Hematopoietic multipotent progenitor cell treated with erythropoietin and hydrocortisone succinate and interleukin-3 and kit ligand, for 4 days (in vitro differentiated cells): ENCODE measurements around the gene RBM17.
"Not testable (repeated sequence)": the region's sequence is repeated elsewhere in the genome, so short reads cannot be mapped to it uniquely, and the experiment has no call there.

Source experiments
- DNase-seq: peaks from one replicate; pipeline ENCODE4 v3.0.0-alpha.2; 2015

RBM17 gene

DNA sequence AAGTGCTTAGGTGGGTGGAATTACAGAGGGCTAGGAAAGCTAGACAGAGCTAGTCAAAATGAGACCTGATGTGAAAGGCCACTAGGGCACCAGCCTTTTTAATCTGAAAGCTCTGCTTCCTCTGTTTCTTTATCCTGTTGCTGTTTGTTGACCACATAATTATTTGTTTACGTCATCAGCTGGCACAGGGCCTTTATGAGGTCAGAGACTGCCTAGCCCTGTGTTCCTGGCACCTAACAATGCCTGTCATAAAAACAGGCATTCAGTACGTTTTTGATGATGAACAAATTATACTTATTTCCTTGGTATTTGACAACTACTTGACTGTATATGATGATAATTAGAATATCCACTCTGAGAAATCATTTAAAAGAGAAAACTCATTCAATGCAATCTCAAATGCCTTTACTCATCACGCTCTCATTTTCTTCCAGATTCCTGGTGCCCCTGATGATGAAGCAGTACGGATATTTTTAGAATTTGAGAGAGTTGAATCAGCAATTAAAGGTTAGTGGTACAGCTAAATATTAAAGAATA, 26.0 kb downstream of the RBM17 start:
- DNase-seq: no peak

DNA sequence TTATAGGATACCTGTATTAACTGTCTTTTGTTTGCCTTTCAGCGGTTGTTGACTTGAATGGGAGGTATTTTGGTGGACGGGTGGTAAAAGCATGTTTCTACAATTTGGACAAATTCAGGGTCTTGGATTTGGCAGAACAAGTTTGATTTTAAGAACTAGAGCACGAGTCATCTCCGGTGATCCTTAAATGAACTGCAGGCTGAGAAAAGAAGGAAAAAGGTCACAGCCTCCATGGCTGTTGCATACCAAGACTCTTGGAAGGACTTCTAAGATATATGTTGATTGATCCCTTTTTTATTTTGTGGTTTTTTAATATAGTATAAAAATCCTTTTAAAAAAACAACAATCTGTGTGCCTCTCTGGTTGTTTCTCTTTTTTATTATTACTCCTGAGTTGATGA, 26.6 kb downstream of the RBM17 start:
- no peak for DNase-seq

DNA sequence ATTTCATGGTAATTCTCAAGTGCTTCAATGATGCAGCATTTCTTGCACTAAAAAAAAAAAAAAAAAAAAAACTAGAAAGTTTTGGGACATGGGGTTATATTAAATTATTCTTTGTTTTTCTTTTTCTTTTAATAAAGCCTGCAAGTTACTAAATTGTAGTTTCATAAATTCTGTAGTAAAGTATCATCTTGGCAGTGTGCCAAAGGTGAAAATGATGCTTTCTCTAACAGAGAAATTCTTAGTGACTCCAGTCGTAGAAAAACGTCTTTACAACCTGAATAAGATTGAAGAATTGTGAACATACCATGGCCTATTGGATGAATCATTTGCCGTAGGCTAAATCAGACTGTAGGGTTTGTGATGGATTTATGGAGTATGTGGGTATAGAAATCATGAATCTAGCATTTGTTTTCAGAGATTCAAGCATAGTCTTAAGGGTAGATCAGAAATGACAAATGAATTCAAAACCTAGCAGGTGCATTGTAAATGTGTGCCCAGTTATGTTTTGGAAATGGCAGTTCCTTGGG, 27.1 kb downstream of the RBM17 start:
- no peak for DNase-seq

DNA sequence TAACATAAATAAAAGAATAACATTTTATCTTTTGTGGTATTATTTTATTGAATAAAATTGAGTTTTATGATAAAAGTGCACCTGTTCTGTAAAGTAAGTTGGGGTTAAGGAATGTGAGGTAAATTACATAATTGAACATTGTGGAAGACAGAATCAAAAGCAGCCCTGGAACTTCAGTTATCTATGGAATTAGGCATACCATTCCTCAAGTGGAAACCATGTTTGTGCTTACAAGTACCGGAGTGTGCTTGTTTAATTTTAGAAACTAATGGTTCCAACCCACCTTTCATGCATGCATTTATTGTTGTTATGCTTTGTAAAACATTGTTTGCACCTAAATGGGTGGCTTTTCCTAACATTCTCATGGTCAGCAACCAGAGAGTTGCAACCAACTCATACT, 28.0 kb downstream of the RBM17 start:
- no peak for DNase-seq

DNA sequence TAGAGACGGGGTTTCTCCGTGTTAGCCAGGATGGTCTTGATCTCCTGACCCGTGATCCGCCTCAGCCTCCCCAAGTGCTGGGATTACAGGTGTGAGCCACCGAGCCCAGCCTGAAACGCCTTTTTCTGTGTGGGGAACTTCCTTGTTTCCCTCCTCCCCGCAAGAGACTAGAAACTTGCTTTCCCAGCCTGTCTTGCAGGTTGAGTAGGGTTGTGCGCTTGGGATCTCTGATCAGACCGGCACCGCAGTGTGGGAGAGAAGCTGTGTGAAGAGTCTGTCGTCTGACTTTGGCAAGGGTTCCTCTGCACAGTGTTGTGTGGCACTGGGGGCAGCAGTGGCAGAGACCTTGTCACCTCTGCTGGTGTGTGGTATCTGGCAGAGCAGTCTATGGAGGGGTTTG, 28.9 kb downstream of the RBM17 start:
- DNase-seq: no peak

DNA sequence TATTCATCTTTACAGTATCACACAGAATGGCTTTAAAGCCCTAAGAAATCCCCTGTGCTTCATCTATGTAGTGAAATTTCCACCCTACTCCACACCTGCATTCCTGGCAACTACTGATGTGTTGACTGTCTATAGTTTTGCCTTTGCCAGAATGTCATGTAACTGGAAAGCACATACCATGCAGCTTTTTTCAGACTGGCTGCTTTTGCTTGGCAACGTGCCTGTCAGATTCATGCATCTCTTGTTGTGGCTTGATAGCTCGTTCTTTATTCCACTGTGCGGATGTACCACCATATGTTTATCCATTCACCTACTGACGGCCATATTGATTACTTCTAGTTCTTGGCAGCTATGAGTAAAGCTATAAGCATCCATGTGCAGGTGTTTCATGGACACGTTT, 30.6 kb downstream of the RBM17 start:
- peak; percentile 29 for DNase-seq

DNA sequence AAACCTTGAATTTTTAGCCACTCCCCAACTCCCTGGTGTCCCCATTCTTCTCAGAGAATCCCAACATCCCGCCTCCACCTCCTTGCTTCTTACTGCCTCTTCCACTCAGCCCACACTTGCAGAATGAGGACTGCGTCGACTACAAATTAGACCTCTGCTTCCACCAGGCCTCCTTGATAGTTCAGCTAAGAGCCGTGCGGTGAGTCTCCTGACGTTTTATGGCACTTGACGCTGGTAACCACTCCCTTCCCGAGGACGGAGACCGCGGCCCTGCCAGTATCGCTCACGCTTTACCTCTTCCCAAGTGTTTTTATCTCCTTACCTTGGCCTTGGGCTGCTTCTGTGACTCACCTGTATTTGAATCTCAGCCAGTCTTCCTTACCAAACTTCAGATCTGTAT, 31.1 kb downstream of the RBM17 start:
- no peak for DNase-seq

DNA sequence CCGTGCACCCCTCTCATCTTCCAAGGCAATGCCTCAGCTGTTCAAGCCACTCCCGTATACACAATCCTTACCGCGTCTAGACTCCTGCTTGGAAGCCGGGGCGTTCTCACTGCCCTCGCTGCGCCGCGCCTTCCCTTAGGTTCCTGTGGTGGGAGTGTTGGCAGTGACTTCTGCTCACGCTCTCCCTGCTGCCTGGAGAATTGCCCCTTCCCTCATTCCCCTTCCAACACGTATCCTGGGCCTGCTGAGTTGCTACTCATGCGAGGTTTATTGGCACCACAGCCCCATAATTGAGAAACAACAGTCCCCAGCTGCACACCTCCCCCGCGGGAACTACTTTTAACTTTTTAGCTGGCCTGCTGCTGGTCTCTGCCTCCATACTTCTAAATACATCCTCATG, 31.9 kb downstream of the RBM17 start:
- no peak for DNase-seq

DNA sequence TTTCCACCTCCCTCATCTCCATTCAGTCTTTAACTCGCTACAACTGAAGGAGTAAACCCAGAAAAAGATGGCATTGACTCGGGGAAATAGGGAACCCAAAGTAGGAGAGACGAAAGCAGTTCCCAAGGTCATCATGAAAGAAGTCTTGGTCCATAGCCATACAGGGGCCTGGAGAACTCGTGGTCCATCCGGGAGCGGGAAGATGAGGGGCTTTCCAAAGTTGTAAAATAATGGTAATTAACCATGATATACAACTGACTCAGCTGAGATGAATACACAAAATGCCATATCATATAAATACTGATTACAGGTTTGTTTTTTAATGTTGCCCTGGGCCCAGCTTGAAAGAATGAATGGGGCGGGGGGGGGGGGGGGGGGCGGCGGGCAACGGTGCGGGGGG, 32.3 kb downstream of the RBM17 start:
- DNase-seq: no peak

DNA sequence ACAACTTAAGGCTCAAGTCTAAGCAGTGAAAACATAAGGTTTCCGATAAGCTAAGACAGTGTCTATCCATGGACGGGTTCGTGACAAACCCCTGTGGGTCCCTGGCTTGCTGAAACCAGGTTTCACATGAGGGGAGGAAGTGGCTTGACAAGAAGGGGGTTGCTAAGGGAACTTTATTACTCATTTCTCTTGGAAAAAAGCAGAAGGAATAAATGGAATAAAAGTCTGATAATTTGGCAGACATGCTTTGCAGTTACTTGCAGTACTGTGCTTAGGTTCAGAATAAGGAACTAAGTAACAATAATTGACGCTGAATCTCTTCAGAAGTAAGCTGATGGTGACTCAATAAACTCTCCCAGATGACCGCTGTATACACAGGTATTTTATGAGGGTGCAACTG, 34.7 kb downstream of the RBM17 start:
- peak; percentile 52 for DNase-seq

DNA sequence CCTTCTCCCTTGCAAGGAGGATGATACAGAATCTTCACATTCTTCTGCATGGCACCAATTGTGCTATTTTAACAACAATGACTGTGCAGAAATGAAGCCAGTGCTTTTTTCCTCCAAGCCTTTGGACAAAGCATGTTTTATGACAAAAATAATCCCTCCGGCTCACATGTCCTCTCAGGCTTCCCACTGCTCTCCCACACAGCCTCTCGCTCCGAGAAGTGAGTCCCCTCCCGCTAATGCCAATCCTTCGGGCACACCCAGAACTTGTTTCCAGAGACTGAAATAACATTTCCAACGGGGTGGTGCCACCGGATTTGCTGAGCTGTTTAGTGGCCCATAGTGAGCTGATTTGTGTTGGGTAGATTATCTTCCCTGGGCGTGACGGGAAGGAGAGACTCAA, 35.8 kb downstream of the RBM17 start:
- peak; percentile 71 for DNase-seq

DNA sequence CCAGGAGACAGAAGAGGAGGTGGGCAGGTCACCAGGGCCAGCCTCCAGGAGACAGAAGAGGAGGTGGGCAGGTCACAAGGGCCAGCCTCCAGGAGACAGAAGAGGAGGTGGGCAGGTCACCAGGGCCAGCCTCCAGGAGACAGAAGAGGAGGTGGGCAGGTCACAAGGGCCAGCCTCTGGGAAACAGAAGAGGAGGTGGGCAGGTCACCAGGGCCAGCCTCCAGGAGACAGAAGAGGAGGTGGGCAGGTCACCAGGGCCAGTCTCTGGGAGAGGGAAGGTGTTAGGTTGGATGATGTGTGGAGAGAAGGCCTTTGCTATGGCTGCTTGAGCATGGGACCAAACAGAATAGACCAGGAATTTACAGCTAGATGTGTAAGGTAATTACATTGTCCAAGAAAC, 38.6 kb downstream of the RBM17 start:
- not testable (repeated sequence) for DNase-seq

DNA sequence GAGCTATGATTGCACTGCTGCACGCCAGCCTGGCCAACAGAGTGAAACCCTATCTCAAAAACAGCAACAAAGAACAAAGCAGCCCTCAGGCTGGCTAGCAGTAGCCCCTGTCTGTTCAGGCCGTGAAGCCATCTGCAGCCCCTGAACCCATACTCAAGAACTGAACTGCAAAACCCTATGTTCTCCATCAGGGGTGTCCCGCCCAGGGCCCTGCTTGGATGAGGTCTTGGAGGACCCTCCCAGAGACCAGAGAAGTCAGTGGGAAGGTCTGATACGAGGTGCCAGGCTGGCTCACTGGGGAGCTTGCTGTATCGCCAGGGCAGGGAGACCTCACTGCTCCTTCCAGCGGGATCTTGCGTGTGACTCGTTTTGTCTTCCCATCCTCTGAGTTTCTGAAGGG, 39.3 kb downstream of the RBM17 start:
- no peak for DNase-seq

DNA sequence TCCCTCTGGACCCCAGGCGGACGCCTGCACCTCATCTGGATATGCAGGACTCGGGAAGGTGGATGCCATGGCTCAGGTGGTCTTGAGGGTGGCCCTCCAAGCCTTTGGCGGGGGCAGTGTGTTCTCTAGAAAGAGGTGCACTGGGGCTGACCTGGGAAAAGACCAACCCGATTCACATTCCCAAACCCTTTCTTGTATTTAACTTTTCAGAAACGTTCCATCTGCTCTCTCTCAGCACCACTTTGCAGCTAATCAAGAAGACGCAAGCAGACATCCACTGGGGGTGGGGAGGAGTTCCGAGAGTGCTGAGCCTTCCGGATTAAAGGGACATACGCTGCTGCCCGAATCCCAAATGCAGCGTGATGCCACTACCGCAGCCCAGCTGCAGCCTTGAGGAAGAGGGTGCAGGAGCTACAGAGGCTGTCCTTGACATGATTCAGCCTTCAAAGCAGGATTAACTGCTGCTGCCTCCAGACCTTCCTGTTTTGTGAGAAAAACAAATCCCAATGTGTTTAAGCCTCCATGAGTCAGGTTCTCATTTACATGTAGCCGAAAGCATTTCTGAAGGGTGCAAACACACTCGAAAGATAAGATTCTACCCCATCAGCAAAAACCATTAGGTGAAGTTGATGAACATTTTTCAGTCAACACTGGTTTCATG, 39.9 kb downstream of the RBM17 start:
- peak; percentile 62 for DNase-seq

DNA sequence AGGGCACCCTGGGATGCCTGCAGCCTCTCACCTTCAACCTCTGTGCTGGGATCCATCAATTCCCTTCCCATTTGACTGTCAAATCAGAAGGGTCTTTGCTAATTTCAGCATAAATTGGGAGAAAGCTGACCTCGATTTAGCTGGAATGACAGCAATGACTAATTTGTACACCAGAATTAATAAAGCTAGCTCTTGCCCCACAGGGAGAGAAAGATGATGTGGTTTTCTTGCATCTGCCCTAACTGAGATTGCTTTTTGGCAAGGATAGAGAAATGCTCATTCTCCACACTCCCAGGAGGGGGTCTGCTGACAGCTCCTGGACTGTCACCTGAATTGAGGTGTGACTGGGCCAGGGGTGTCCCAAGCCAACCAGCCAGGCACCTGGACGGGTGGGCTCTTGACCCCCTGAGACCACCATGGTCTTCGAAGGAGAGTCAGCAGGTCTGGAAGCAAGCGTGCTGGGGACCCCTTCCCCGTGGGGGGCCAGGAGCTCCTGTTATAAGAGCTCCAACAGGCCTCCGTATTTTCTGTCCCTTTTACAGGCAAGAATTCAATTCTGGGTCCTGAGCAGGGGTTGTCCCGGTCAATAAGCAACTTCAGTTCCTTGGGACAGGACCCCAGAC, 42.1 kb downstream of the RBM17 start:
- DNase-seq: no peak

DNA sequence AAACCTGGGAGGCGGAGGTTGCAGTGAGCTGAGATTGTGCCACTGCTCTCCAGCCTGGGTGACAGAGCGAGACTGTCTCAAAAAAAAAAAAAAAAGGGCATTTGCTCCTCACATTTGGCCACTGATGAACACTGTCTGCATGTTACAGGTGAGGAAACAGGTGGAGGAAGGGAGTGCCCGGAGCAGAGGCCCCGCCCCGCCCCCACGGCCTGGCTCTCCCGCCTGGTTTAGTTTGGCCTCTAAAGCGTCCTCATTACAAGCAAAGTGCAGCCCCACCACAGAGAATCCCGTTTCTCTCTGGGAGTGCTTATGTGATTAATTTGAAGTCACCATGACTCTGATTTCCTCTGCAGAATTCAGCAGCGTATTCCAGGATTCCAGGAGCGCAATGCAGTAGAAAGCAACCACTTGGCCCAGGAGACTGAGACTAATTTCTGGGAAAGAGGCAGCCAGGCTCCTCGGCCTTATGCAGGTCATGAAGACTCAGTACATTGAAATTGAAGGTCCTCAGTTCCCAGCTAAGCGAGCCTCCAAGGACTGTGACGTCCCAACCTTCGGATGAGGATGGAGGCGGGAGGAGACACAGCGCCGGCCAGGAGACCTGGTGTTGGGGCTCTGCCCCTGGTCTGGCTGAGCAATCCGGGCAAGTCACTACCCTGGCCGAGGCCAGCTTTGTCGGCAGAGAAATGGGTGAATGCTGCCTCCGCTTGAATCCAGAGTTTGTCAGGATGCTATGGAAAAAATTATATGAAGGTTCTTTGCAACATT, 44.7 kb downstream of the RBM17 start:
- DNase-seq: no peak

DNA sequence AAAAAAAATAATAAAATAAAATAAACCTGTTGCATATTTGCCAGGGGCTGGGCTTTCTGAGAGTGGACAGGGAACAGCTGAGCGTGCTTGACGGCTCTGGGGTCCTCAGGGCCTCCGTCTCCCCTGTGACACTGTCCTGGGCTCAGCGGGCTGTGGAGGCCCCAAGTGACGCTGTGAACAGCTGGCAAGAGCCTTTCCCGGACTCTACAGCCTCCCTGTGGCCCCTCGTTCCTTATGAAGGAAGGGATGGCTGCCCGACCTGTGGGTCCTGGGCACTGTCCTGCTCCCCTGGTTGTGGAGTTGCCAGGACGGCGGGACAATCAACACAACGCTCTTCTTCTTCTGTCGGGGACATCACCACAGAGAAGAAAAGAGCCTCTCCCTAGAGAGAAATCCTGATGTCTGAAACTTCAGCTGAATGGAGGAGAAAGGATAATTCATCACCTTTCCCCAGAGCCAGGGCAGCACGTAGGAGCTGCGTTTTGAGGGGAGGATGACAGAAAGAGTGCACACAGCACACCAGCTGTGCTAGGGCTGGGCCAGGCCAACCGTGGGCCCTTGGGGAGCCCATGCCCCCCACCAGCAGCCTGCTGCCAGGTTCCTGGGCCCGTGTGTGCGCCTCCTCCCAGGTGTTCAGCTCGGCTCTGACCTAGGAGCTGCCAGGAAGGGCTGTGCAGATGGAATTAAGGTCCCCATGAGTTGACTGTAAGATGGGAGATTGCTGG, 45.4 kb downstream of the RBM17 start:
- no peak for DNase-seq

DNA sequence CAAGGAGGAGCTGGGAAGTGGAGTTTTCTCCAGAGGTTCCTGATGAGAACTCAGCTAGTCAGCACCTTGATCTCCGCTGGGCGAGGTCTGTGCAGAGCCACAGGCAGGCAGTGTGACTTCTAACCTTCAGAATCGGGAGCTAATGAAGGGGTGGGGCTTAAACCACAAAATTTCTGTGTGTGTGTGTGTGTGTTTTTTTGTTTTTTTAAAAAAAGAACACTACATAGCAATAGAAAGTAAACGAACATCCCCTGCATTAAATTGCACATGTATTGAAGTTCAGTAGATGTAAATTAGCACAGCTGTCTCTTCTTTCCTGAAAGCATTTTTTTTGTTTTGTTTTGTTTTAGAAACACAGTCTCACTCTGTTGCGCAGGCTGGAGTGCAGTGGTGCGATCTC, 46.2 kb downstream of the RBM17 start:
- peak; percentile 31 for DNase-seq

DNA sequence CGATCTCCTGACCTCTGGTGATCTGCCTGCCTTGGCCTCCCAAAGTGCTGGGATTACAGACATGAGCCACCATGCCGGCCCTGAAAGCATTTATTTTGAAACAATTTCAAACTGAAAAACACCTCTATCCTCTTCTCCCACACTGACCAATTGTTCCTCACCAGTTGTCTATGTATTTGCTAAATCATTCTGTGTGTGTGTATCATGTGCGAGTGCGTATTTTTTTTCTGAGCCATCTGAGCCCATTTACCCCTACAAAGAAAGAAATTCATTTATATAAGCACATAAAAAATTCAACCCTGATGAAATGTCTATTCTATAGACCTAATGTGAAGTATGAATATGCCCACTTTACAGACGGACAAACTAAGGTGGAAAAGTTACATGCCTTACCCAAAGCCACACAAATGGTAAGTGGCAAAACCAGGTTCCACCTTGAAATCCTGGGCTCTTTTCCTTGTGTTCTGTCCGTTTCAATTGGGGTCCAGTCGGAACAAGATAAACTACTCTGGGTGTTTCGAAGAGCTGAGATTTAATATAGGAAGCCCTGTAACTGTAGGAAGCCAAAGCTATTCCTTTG, 46.8 kb downstream of the RBM17 start:
- no peak for DNase-seq

DNA sequence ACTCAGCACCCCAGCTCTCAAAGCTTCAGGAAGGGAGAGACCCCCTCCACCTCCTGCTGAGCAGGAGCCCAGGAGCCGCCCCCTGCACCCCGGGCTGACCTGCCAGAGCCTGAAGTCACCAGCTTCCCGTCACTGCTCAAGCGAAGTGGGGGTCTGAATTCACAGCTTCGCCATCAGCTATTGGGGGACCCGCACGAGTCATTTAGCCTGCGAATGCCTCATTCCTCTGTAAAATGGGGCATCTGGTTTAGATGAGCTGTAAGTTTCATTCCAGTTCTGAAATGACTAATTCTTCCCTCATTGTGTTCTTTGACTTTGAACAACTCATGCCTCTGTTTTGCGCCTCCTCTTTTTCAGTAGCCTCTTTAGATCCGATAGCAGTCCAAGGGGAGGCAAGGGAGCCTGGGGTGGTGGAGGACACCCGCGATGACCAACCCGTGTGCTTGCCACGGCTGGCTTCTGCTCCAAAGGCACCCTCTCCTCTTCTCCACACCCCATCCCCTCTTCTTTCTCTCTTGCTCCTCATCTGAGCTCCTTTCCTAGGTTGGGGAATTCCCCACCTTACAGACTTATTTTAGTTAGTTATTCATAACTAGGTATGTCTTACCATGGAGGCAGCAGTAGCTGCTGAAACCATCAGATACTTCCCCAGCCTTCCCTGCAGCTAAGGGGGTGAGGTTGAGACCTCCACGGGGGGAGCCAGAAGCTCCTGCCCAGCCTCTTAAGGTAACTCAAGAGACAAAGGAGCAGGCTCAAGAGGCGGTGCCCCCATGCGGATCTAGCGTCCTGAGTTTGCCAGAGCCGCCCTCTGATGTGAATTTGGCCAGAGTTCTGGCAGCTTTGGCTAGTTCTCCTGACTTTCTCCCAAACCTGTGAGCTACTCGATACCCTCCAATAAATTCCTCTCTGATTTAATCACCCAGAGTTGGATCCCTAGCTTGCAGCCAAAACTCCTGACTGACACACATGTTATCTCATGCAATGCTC, 47.7 kb downstream of the RBM17 start:
- no peak for DNase-seq

DNA sequence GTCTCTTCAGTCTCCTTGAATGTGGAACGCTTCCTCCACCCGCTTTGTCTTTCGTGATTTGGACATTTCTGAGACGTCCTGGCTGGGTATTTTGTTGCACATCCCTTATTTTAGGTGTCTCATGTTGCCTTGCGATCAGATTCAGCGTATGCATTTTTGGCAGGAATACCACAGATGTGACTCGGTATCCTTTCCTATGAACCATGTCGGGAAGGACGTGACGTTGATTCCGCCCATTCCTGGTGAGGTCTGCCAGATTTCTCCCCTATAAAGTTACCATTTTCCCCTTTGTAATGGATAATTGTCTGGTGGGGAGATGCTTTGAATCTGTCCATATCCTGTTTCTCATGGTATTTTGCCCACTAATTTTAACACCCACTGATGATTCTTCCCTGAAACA, 49.6 kb downstream of the RBM17 start:
- no peak for DNase-seq

DNA sequence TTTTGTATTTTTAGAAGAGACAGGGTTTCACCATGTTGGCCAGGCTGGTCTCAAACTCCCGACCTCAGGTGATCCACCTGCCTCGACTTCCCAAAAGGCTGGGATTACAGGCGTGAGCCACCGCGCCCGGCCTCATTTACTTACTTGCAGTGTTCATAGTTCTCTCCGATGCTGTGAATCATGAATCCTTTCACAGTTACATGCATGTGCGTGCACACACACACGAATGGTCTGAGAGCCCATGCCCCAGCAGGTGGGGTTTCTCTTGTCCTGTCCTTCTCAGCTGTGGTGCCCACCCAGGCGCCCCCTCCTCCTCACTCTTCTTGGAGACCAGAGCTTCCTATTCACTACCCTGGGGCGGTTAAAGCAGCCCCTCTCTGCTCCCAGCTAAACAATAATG, 50.6 kb downstream of the RBM17 start:
- no peak for DNase-seq
